ENCODE data around the gene JMJD6.

The JMJD6 gene

DNA sequence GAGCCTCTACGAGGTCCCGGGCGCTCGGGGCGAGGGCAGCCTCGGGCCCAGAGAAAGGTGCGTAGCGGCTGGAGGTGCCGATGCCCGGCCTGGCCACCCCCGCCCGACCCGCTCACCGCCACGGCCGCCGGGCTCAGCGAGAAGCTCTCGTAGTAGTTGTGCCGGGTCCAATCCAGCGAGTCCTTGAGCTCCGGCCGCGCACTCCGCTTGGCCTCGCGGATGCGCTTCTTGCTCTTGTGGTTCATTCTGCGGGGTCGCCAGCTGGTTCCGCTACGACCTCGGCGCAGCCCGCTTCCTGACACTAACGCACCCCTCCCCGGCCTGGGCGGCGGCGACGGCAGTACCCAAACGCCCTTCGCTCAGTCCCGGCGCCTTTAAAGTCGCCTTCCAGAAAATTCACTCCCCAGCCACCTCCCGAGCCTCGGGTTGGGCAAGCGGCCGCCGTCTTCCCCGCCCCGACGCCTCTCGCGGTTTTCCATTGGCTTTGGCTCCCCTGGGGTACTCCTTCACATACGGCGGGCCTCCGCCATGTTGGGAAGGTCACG lies at the start of gene JMJD6:
JMJD6 (minus strand) TSS at position 376 of the 545 bp plus-strand sequence; CDS start at position 245, 131 bp downstream.
- DNase-seq (ENCODE audit: extremely low spot score), result peak; percentile 94
- CTCF ChIA-PET, result interaction anchor here (1.1 to 6.4 kb wide), 3 partner anchors 9 to 169 kb away, joined by 3 to 45 read pairs (median 3); no protein-coding TSS in a partner anchor
- TF ChIP-seq, protein P1, sequence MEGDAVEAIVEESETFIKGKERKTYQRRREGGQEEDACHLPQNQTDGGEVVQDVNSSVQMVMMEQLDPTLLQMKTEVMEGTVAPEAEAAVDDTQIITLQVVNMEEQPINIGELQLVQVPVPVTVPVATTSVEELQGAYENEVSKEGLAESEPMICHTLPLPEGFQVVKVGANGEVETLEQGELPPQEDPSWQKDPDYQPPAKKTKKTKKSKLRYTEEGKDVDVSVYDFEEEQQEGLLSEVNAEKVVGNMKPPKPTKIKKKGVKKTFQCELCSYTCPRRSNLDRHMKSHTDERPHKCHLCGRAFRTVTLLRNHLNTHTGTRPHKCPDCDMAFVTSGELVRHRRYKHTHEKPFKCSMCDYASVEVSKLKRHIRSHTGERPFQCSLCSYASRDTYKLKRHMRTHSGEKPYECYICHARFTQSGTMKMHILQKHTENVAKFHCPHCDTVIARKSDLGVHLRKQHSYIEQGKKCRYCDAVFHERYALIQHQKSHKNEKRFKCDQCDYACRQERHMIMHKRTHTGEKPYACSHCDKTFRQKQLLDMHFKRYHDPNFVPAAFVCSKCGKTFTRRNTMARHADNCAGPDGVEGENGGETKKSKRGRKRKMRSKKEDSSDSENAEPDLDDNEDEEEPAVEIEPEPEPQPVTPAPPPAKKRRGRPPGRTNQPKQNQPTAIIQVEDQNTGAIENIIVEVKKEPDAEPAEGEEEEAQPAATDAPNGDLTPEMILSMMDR (IDR thresholded peaks at IDR 0.05; ENCODE audit: control extremely low read depth, extremely low read depth, low read depth, missing control alignments), result no peak
- POLR2A ChIA-PET, result interaction anchor here (1.4 to 3.2 kb wide), 3 partner anchors 9 to 12 kb away, joined by 7 to 58 read pairs (median 13); partner anchors contain the start of genes MFSD11 and SRSF2

DNA sequence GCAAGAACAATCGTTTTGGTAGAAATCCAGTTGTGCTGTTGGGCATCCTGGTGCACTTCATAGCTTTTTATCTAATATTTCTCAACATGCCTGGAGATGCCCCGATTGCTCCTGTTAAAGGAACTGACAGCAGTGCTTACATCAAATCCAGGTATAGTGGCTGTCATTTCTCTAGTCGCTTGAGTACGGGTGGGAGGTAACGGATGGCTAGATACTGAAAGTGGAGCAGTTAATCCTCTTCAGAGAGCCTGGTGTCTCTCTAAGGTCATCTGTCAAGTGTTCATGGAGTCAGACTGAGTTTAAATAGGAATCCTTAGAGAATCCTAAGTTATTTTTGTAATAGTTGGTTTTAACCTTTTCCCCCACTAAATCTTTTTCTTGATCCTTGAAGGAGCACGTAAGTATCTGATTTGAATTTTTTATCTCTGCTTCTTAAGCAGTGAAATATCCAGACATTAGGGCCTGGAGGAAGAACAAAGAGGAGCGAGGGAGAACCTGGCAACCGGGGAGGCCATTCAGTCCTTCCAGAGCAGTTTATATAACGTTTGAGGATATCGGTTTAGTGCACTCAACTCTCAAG lies 48.7 kb upstream of the JMJD6 start:
- no peak for DNase-seq (ENCODE audit: extremely low spot score)
- ChIA-PET POLR2A (no interaction called here), CTCF (no interaction called here)
- TF ChIP-seq, protein P1 (IDR thresholded peaks at IDR 0.05; ENCODE audit: control extremely low read depth, extremely low read depth, low read depth, missing control alignments), result no peak

DNA sequence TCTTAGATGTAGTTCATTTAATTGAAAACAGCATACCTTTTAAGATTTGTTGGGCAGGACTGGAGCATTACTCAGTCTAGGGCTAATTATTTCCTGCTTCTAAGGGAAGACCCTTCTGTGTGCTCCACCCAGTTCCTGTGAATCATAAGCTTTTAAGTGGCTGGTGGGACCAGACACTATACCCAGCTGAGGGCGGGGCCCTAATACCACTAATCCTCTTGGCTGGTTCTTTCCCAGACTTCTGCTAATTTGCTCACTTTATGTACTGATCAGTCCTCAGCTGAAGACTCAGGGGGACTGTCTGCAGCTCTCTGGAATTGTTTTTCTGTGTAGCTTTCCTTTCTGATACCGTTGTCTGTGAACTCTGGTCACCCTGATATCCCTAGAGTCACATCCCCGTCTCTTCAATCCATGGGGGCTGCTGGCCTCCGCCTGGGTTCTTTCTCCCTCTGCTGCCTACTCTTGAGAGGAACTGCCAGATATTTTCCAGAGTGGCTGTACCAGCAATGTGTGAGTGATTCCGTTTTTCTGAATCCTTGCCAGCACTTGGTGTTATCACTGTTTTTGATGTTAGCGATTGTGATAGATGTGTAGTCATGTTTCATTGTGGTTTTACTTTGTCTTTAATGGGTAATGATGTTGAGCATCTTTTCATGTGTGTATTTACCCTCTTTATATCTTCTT lies 46.6 kb upstream of the JMJD6 start:
- TF ChIP-seq, protein P1 (IDR thresholded peaks at IDR 0.05; ENCODE audit: control extremely low read depth, extremely low read depth, low read depth, missing control alignments), result no peak
- CTCF ChIA-PET, result interaction anchor here (0.8 to 0.9 kb wide), 2 partner anchors 9 to 11 kb away, joined by 3 read pairs; no protein-coding TSS in a partner anchor
- no peak for DNase-seq (ENCODE audit: extremely low spot score)
- POLR2A ChIA-PET, result no interaction called here

DNA sequence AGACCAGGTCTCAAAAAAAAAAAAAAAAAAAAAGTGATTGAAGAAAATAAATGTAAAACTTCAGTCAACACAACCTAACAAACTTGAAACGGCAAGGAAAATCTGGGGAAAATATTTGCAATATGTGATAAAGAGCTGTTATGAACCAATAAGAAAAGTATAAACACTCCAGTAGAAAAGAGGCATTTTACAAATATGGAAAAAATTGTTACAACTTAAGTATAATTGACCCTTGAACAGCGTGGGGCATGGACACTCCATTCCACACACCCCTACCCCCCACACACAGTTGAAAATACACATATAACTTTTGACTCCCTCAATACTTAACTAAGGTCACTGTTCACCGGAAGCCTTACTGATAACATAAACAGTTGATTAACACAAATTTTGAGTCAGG lies 32.2 kb upstream of the JMJD6 start:
- TF ChIP-seq, protein P1 (IDR thresholded peaks at IDR 0.05; ENCODE audit: control extremely low read depth, extremely low read depth, low read depth, missing control alignments), result no peak
- DNase-seq (ENCODE audit: extremely low spot score), result no peak
- ChIA-PET POLR2A (interaction anchor here (1.2 kb wide), 1 partner anchor 22 kb away, joined by 5 read pairs; the partner anchor contains the start of gene SRSF2), CTCF (interaction anchor here (1.1 kb wide), 1 partner anchor 13 kb away, joined by 3 read pairs; no protein-coding TSS in a partner anchor)

DNA sequence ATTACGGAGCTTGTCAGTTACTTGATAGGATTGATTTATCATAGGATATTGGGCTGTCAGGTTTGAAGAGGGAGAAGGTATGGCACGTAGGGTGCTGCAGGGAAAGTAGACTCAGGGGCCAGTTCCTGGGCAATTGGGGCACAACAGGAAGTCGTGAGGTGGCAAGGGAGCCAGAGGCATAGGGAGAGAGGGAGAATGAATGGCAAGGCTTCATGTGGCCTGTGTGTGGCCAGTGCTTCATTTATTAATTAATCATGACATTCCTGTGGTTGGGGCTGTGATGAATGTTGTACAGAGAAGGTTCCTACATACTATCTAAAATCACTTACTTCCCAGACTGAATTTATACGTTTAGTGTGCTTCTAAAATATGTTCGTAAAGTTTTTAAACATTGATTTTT lies 30.9 kb upstream of the JMJD6 start:
- DNase-seq (ENCODE audit: extremely low spot score), result no peak
- ChIA-PET POLR2A (no interaction called here), CTCF (no interaction called here)
- TF ChIP-seq, protein P1 (IDR thresholded peaks at IDR 0.05; ENCODE audit: control extremely low read depth, extremely low read depth, low read depth, missing control alignments), result no peak

DNA sequence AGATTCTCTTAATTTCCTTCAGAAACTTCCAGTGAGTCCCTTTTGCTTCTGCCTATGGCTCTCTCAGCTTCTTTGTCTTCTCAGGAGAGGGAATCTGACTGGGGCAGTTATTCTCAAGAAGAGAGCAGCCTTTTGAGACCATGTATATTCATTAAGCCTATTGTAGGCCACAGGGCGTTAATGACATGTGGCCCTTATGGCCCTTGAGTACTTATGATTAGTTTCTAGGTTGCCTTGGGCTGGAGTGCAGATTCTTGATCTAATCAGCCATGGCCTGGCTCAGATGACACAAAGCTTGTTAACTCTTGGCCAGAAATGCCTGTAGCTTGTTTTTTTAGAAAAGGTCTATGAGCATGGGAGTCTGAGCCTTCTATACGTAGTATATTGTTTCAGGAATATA lies 28.9 kb upstream of the JMJD6 start:
- ChIA-PET POLR2A (no interaction called here), CTCF (no interaction called here)
- no peak for DNase-seq (ENCODE audit: extremely low spot score)
- TF ChIP-seq, protein P1 (IDR thresholded peaks at IDR 0.05; ENCODE audit: control extremely low read depth, extremely low read depth, low read depth, missing control alignments), result no peak

All from GM10248 (cell line).